ENCODE measurements around the gene NAA35.
"Not testable (repeated sequence)": the region's sequence is repeated elsewhere in the genome, so short reads cannot be mapped to it uniquely, and the experiment has no call there.

Gene NAA35

DNA sequence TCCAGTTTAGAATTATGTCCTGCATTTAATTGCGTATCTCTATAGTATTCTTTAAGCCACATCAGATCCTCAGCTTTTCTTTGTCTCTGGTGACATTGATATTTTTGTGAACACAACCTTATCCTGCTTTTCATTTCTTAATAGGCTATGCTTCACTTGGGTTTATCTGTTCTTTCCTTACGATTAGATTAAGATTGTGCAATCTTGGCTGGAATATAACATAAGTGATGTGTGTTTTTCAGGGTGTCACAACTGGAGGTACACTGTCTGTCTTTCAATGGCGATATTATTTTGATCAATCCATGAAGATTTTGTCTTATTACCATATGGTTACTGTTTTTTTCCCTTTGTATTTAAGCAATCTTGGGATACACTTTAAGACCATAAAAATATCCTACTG lies 23.6 kb downstream of the NAA35 start:
- no peak for DNase-seq (ENCODE audit: extremely low spot score)
- ChIA-PET POLR2A (no interaction called here), CTCF (no interaction called here)
- TF ChIP-seq LEF1 (IDR thresholded peaks at IDR 0.05; ENCODE audit: borderline replicate concordance), result no peak
- TF ChIP-seq HDGF (IDR thresholded peaks at IDR 0.05; ENCODE audit: borderline replicate concordance), result no peak
- TF ChIP-seq L3MBTL2 (conservative IDR thresholded peaks at IDR 0.05), result no peak
- TF ChIP-seq FOXM1 (IDR thresholded peaks at IDR 0.05; ENCODE audit: borderline replicate concordance), result no peak
- no peak for TF ChIP-seq ARNT (IDR thresholded peaks at IDR 0.05)
- TF ChIP-seq FOXK2 (IDR thresholded peaks at IDR 0.05), result no peak
- TF ChIP-seq PKNOX1 (IDR thresholded peaks at IDR 0.05), result no peak
- TF ChIP-seq NFRKB (IDR thresholded peaks at IDR 0.05), result no peak
- TF ChIP-seq BHLHE40 (IDR thresholded peaks at IDR 0.05; ENCODE audit: borderline replicate concordance), result no peak
- no peak for TF ChIP-seq CTBP1 (IDR thresholded peaks at IDR 0.05; ENCODE audit: borderline replicate concordance)
- TF ChIP-seq ELF4 (IDR thresholded peaks at IDR 0.05), result no peak
- no peak for TF ChIP-seq SUZ12 (IDR thresholded peaks at IDR 0.05)
- TF ChIP-seq ZNF384 (IDR thresholded peaks at IDR 0.05), result no peak

DNA sequence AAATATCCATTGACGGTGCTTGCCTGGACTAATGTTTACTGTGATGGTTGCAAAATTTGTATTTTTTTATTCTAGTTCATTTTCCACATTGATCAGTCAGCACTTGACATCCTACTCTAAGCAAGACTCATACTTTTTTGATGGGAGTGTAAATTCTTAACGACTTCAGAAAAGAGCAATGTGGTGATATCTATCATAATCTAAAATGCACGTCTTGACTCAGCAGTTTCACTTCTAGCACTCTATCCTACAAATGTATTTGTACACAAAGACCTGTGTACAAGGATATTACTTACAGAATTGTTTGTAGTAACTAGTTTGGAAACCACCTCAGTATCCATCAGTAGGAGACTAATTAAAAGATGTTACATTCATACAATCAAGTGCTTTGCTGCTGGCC lies 24.0 kb downstream of the NAA35 start:
- ChIA-PET POLR2A (no interaction called here), CTCF (no interaction called here)
- DNase-seq (ENCODE audit: extremely low spot score), result no peak
- no peak for TF ChIP-seq PKNOX1 (IDR thresholded peaks at IDR 0.05)
- TF ChIP-seq FOXA1 (IDR thresholded peaks at IDR 0.05), result no peak
- no peak for TF ChIP-seq TARDBP (IDR thresholded peaks at IDR 0.05)
- TF ChIP-seq ZNF384 (IDR thresholded peaks at IDR 0.05), result no peak
- no peak for TF ChIP-seq FOXK2 (IDR thresholded peaks at IDR 0.05)
- no peak for TF ChIP-seq CTBP1 (IDR thresholded peaks at IDR 0.05; ENCODE audit: borderline replicate concordance)

GRCh38 chr9:85969727-85970126 lies 28.8 kb downstream of the NAA35 start:
- POLR2A ChIA-PET, result no interaction called here
- no peak for DNase-seq (ENCODE audit: extremely low spot score)
- TF ChIP-seq L3MBTL2 (conservative IDR thresholded peaks at IDR 0.05) (no peak), BHLHE40 (IDR thresholded peaks at IDR 0.05; ENCODE audit: borderline replicate concordance) (no peak), ARNT (IDR thresholded peaks at IDR 0.05) (no peak), FOXA1 (IDR thresholded peaks at IDR 0.05) (no peak), TARDBP (IDR thresholded peaks at IDR 0.05) (no peak), HDGF (IDR thresholded peaks at IDR 0.05; ENCODE audit: borderline replicate concordance) (no peak), SUZ12 (IDR thresholded peaks at IDR 0.05) (no peak), FOXM1 (IDR thresholded peaks at IDR 0.05; ENCODE audit: borderline replicate concordance) (no peak), CTBP1 (IDR thresholded peaks at IDR 0.05; ENCODE audit: borderline replicate concordance) (no peak), LEF1 (IDR thresholded peaks at IDR 0.05; ENCODE audit: borderline replicate concordance) (no peak)
- CTCF ChIA-PET, result no interaction called here

- POLR2A ChIA-PET, result no interaction called here
- DNase-seq (ENCODE audit: extremely low spot score), result no peak
- TF ChIP-seq L3MBTL2 (conservative IDR thresholded peaks at IDR 0.05) (no peak), HDGF (IDR thresholded peaks at IDR 0.05; ENCODE audit: borderline replicate concordance) (no peak), SUZ12 (IDR thresholded peaks at IDR 0.05) (no peak), FOXK2 (IDR thresholded peaks at IDR 0.05) (no peak), BHLHE40 (IDR thresholded peaks at IDR 0.05; ENCODE audit: borderline replicate concordance) (no peak), TARDBP (IDR thresholded peaks at IDR 0.05) (no peak), PKNOX1 (IDR thresholded peaks at IDR 0.05) (no peak), NFRKB (IDR thresholded peaks at IDR 0.05) (no peak), ZNF384 (IDR thresholded peaks at IDR 0.05) (no peak), CTBP1 (IDR thresholded peaks at IDR 0.05; ENCODE audit: borderline replicate concordance) (no peak), ARNT (IDR thresholded peaks at IDR 0.05) (no peak)
- CTCF ChIA-PET, result no interaction called here
Measured at GRCh38 chr9:85971731-85972130, 30.8 kb downstream of the NAA35 start.

- DNase-seq (ENCODE audit: extremely low spot score), result no peak
- TF ChIP-seq ZNF384 (IDR thresholded peaks at IDR 0.05) (no peak), FOXM1 (IDR thresholded peaks at IDR 0.05; ENCODE audit: borderline replicate concordance) (no peak), ELF4 (IDR thresholded peaks at IDR 0.05) (no peak)
- ChIA-PET CTCF (no interaction called here), POLR2A (no interaction called here)
Measured at GRCh38 chr9:85973238-85973637, 32.3 kb downstream of the NAA35 start.

DNA sequence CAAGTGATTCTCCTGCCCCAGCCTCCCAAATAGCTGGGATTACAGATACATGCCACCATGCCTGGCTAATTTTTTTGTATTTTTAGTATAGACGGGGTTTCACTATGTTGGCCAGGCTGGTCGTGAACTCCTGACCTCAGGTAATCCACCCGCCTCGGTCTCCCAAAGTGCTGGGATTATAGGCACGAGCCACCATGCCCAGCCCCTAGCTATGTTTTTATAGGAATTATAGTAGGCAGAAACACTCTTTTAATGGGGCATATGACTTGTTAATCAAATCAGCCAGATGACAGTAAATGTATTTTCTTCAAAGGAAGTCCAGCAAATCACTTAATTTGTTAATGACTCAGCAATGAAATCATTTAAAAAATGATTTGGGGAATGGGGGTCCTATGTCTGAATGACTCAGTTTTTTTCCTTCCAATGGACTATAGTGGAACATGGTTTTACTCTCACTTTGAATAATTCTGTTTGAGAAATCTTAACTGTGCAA lies 33.2 kb downstream of the NAA35 start:
- DNase-seq (ENCODE audit: extremely low spot score); POLR2A ChIA-PET; CTCF ChIA-PET: not testable (repeated sequence)

GRCh38 chr9:85978496-85978895 lies 37.5 kb downstream of the NAA35 start:
- TF ChIP-seq ELF4 (IDR thresholded peaks at IDR 0.05) (no peak), ZNF384 (IDR thresholded peaks at IDR 0.05) (no peak), FOXK2 (IDR thresholded peaks at IDR 0.05) (no peak), LEF1 (IDR thresholded peaks at IDR 0.05; ENCODE audit: borderline replicate concordance) (no peak), NFRKB (IDR thresholded peaks at IDR 0.05) (no peak), FOXA1 (IDR thresholded peaks at IDR 0.05) (no peak), FOXM1 (IDR thresholded peaks at IDR 0.05; ENCODE audit: borderline replicate concordance) (no peak), HDGF (IDR thresholded peaks at IDR 0.05; ENCODE audit: borderline replicate concordance) (no peak), ARNT (IDR thresholded peaks at IDR 0.05) (no peak), L3MBTL2 (conservative IDR thresholded peaks at IDR 0.05) (no peak), TARDBP (IDR thresholded peaks at IDR 0.05) (no peak)
- no peak for DNase-seq (ENCODE audit: extremely low spot score)
- POLR2A ChIA-PET, result no interaction called here
- CTCF ChIA-PET, result no interaction called here
